Astrocyte of the cerebellum (primary cell): ENCODE results near the gene MEGF6.

Source experiments
- DNase-seq: peaks from one replicate; pipeline ENCODE4 v3.0.0-alpha.2; 2011; ENCODE audit warnings: low read depth
- H3K4me3 ChIP-seq: 2 replicates; pipeline ENCODE4 v1.5.1; 2011; ENCODE audit warnings: mild to moderate bottlenecking, low read depth, low read length, moderate library complexity
- CTCF ChIP-seq: IDR thresholded peaks from 2 replicates; pipeline ENCODE4 v1.5.1; 2012; ENCODE audit warnings: low read length, low read depth, moderate library complexity, mild to moderate bottlenecking; ENCODE audit errors: missing control alignments
- in situ Hi-C: cut with HindIII; loops from 2 replicates; pipeline ENCODE4 v1.10.0; 2017; ENCODE audit warnings: low sequenced_read_pairs

The MEGF6 gene

GRCh38 chr1:3645247-3645646, 33.9 kb upstream of the MEGF6 start:
- in situ Hi-C loops = loop anchor here (5.0 to 10.0 kb wide), 3 partner anchors 93 to 260 kb away; partner anchors contain the start of gene SMIM1
- no peak for DNase-seq
- TF ChIP-seq CTCF = no peak
- no peak overlapping the region for H3K4me3 ChIP-seq

DNA sequence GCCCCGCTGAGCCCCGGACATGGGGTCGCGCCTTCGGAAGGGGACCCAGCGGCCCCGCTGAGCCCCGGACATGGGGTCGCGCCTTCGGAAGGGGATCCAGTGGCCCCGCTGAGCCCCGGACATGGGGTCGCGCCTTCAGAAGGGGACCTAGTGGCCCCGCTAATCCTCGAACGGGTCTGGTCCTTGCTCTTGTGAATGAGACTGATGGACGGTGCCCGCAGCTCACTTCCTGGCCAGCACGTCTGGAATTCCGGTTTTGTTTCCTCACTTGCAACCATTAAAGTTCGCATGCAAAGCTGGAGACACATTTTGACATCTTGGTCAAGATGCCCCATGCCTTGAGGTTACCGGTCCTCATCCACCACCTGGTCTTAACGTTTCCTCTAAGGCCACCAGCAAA, 33.0 kb upstream of the MEGF6 start:
- in situ Hi-C loops = loop anchor here (10.0 kb wide), 1 partner anchor 259 kb away; no protein-coding TSS in a partner anchor
- DNase-seq = no peak
- H3K4me3 ChIP-seq = no peak overlapping the region
- TF ChIP-seq CTCF = no peak

DNA sequence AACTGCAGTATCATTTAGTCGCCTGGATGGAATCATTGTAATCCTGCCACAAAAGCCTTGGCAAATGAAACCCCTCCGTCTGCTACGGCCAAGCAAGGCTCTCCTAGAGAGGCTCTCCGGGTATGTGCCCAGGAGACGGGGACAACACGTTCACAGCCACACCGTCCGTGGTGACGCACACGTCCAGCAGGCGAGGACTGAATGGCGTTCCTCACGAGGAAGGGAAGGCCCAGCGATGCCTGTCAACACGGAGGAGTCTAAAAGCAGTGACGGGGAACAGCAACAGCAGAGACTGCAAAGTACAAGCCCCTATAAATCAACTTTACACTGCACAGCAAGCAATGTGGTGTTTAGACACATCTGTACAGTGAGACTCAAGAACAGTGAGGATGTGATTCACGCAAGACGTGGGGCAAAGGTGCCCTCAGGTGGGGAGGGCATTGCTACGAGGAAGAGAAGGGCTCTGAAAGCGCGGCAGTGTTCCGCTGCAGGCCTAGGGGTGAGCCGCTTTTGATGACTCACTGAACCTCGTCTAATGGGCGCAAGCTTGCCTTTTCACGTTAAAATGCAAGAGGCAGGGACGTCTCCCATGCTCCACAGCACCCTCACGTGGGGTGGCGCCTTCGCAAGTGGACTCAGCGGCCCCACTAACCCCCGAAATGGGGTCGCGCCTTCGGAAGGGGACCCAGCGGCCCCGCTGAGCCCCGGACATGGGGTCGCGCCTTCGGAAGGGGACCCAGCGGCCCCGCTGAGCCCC, 31.8 kb upstream of the MEGF6 start:
- in situ Hi-C loops = loop anchor here (10.0 kb wide), 1 partner anchor 258 kb away; no protein-coding TSS in a partner anchor
- no peak for DNase-seq
- no peak overlapping the region for H3K4me3 ChIP-seq
- TF ChIP-seq CTCF = no peak

GRCh38 chr1:3641816-3642215, 30.5 kb upstream of the MEGF6 start:
- no peak overlapping the region for H3K4me3 ChIP-seq
- in situ Hi-C loops = loop anchor here (10.0 kb wide), 1 partner anchor 257 kb away; no protein-coding TSS in a partner anchor
- no peak for TF ChIP-seq CTCF
- no peak for DNase-seq

DNA sequence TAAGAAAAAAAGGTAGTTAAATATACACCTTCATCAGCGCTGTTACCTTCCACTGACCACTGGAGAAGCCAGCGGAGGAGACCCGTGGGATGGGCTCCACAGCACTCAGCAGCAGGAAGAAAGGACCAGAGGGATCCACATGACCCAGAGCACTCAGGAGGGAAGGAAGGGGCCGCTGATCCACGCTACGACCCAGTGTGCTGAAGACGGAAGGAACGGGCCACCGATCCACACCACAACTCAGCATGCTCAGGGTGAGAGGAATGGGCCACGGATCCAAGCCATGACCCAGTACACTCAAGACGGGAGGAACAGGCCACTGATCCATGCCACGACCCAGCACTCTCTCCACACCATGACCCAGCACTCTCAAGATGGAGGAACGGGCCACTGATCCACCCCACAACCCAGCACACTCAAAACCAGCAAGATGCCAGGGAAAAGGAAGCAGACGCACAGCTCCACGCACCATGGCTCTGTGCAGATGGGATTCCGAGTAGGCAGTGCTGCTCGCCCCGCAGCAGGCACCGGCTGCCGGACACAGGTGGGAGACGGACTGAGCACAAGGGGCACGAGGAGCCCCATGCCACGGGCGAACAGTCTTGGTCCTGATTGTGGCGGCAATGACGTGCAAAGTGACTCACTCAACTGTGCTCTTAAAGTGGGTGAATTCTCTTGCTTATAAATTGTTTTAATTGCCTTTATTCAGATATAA, 29.9 kb upstream of the MEGF6 start:
- no peak for TF ChIP-seq CTCF
- no peak for DNase-seq
- in situ Hi-C loops = loop anchor here (10.0 kb wide), 1 partner anchor 256 kb away; no protein-coding TSS in a partner anchor
- no peak overlapping the region for H3K4me3 ChIP-seq

- in situ Hi-C loops = loop anchor here (10.0 kb wide), 1 partner anchor 255 kb away; no protein-coding TSS in a partner anchor
- no peak for DNase-seq
- no peak overlapping the region for H3K4me3 ChIP-seq
These were observed 29.0 kb upstream of the MEGF6 start for GRCh38 chr1:3640121-3640837.

More at GRCh38 chr1:3640121-3640837, 29.0 kb upstream of the MEGF6 start:
- no peak for TF ChIP-seq CTCF
